ENCODE measurements around the gene XNDC1N.

The XNDC1N gene, protein sequence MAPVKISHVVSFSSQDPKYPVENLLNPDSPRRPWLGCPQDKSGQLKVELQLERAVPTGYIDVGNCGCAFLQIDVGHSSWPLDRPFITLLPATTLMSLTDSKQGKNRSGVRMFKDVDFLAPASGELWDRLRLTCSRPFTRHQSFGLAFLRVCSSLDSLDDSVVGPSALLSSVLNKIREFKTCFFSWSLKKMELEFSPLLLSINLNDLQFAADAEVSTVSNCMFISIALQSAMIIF

DNA sequence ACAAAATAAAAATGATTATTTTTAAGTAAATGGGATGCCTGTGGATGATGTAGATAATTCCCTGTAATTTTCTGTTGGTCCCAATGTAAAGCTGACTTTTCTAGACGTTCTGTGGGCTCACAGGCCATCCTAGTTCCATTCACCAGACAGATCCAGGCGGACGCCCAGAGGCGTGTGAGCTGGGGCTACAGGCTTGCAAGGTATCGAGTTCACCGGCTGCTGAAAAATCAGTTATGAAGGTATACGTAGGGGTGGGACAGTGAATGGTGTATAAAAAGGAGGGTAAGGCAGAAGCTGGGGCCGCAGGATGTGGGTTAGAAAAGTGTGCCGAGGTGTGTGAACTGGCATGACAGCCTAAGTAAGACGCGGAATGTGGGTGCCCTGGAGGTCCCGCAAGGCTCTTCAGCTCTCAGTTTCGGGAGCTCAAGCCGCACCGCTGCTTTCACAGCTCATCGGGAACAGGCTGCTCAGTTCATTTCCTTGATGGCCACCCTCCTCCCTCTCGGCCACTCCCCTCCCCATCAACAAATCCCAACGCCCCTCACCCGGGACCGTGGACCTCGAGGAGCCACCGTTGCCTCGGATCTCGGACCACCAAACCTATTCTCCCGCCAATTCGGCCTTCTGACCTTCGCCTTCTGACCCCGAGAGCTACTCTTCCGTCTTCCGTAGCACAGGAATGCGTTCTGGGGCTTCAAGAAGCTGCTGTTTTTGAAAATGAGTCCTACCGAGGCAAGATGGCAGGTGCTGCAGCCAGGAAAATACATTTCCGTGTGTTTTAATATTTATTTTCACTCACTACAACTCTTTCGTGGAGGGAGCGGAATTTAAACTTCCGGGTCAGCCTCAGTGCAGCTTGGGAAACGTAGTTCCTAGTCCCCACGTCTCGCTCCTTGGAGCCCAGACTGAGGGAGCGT lies at the start of gene XNDC1N:
Gene XNDC1N, minus strand, starts transcription at position 775 of the 917 bp plus-strand sequence. CDS start 5,241 bp downstream, outside the sequence.
- H3K4me3 ChIP-seq, result peak within 1 kb of the TSS; percentile 61 to 96 (median 93)
- peak within 1 kb of the TSS; percentile 48 to 99 (median 96) for H3K27ac ChIP-seq

DNA sequence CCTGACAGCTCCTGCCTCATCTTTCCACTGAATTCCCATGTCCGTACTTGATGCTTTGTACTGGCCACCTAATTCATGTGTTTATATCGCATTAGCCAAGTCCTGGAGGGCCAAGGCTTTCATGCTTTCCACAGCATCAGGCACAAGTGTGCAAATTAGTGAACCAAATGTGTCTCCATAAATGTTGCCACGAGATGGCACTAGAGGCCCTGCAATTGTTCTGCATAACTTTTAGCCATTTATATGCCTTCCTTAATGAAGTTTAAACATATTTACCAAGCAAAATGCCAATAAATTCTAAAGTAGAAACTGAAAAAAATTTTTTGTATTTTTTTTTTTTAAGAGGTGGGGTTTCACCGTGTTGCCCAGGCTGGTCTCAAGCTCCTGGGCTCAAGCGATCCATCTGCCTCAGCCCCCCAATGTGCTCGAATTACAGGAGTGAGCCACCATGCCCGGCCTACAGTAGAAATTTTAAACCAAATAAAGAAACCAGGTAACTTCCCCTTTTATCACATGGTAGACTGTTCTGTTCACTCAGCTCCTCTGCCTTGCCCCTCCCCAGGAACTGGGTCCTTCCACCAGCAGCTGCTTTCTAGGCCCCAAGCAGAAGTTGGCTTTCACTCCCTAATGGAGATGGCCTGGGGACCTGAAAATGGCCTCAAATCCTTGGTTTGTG lies 49.5 kb upstream of the XNDC1N start:
- Histone ChIP-seq H3K27ac (peak overlapping the region in 1 of 21 experiments; percentile 14), H3K4me3 (no peak overlapping the region)

DNA sequence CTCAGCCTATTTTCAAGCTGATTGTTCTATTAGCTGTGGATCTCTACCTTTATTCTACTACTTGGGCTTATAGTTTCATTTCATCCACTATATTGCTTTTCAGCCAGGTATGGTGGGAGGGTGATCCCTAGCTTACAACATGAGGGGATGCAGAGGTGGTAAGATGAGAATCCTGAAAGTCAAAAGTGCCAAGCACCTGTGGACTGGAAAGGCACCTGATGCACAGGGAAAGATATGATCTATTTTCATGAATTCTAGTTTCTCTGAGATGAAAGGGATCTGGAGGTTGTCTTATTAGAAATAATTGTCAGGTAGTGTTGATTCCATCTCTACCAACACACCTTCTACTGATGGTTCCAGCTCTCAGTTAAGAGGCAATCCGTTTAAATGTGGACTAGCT lies 48.7 kb upstream of the XNDC1N start:
- Histone ChIP-seq H3K27ac (no peak overlapping the region), H3K4me3 (no peak overlapping the region)

DNA sequence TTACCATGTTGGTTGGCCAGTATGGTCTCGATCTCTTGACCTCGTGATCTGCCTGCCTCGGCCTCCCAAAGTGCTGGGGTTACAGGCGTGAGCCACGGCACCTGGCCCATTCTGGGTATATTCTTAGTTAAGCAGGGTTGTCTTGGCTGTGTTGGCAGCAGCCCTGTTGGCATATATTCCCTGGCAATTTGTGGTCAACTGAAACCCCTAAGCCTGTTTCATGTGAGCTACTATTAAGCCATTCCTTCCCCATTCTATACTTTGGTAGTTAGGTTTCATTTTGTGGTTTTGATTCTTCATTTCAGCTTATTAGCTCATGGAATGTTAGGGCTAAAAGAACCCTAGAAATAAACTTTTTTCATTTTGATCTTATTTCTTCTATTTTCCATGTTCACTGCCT lies 48.2 kb upstream of the XNDC1N start:
- Histone ChIP-seq H3K4me3 (no peak overlapping the region), H3K27ac (no peak overlapping the region)

DNA sequence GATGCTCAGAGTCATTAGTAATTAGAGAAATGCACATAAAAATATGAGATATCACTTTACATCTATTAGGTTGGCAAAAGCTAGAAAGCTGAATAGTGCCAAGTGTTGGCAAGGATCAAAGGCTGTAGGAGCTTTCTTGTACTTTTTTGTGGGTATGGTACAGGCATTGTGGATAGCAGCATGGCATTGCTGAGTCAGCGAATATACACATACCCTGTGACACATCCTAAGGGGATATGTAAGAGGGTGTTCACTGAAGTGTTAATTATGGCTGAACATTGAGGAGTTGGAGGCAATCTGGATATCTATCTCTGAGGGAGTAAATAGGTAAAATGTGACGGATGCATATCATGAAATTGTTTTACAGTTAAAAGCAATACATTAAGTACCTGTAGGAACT lies 43.3 kb upstream of the XNDC1N start:
- H3K27ac ChIP-seq, result no peak overlapping the region
- no peak overlapping the region for H3K4me3 ChIP-seq

DNA sequence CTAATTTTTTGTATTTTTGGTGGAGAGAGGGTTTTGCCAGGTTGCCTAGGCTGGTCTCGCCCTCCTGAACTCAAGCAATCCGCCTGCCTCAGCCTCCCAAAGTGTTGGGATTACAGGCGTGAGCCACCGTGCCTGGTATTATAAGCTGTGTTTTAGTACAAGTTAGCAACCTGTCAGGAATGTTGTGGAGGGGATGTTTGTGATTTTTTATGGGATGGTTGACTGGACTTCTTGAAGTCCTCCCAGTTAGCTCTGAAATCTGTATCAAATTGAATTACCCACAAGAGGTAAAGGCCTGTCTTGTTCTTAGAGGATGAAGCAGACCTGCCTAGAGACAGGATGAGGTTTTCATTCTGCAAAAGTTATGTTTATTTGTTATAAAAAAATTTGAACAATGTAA lies 36.2 kb upstream of the XNDC1N start:
- no peak overlapping the region for H3K4me3 ChIP-seq
- H3K27ac ChIP-seq, result no peak overlapping the region

DNA sequence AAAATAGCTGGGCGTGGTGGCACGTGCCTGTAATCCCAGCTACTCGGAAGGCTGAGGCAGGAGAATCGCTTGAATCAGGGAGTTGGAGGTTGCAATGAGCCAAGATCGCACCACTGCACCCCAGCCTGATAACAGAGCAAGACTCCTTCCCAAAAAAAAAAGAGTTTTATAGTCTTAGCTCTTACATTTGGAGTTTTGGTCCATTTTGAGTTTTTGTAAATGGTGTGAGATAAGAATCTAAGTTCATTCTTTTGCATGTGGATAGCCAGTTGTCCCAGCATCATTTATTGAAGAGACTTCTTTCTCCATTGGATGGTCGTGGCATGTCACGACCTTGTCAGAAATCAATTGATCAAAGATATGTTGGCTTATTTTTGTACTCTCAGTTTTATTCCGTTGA lies 35.1 kb upstream of the XNDC1N start:
- H3K4me3 ChIP-seq, result no peak overlapping the region
- no peak overlapping the region for H3K27ac ChIP-seq

DNA sequence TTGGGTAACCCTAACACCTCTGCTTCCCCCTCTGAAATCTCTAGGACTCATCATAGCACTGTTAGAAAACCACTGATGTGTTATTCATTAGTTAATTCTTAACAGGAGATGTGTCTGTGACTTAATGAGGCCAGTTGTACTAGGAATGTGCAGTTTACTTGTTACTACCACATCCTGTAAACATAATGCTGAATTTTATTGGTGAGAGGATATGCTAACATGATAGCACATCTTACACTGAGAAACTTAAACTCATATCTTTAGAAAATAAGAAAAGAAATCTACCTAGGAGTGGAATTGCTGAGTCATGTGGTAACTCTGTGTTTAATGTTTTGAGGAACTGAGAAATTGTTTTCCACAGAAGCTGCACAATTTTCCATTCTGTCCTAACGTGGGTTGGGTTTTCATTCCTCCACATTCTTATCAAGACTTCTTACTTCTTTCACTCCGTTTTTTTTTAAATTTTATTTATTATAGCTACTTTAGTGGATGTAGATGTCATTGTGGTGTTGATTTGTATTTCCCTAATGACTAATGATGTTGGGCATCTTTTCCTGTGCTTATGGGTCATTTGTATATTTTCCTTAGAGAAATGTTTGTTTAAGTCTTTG lies 34.1 kb upstream of the XNDC1N start:
- no peak overlapping the region for H3K4me3 ChIP-seq
- peak overlapping the region in 5 of 21 experiments; percentile 7 to 49 (median 24) for H3K27ac ChIP-seq

DNA sequence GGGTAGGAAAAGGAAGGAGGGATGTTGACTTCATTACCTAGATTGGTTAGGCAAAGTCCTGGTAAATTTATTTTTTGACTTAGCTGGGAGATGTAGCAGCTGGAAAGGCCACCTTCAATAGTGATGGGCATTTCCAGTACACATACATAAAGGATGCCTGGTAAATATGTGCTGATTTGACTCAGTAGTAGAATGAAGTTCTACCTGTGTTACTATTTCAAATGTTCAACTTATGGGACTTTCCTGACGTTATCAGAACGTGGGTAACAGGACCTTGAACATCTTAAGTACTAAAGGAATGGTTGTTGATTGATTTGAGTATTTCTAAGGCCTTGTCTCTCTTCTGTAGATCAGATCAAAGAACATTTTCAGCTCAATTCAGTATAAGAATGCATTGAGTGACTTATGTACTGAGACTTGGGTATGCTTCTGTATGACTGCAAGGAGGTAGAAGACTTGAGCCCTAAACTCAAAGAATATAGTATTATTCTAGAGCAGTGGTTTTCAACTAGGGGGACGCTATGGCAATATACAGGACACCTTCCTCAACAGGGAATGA lies 27.6 kb upstream of the XNDC1N start:
- no peak overlapping the region for H3K4me3 ChIP-seq
- H3K27ac ChIP-seq, result no peak overlapping the region

DNA sequence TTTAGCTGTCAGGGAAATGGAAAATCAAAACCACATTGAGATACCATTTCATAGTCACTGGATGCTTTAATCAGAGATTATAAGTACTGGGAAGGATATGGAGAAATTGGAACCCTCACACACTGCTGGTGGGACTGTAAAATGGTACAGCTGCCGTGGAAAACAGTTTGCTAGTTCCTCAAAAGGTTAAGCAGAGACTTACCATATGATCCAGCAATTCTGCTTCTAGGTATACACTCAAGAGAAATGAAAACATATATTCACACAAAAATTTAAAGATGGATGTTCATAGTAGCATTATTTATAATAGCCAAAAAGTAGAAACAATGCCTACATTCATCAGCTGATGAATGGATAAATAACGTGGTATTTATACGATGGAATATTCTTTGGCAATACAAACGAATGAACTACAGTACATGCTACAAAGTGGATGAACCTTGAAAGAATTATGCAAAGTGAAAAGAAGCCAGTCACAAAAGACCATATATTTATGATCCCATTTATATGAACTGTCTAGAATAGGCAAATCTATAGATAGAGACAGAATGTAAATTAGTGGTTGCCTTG lies 23.4 kb upstream of the XNDC1N start:
- no peak overlapping the region for H3K27ac ChIP-seq
- no peak overlapping the region for H3K4me3 ChIP-seq

DNA sequence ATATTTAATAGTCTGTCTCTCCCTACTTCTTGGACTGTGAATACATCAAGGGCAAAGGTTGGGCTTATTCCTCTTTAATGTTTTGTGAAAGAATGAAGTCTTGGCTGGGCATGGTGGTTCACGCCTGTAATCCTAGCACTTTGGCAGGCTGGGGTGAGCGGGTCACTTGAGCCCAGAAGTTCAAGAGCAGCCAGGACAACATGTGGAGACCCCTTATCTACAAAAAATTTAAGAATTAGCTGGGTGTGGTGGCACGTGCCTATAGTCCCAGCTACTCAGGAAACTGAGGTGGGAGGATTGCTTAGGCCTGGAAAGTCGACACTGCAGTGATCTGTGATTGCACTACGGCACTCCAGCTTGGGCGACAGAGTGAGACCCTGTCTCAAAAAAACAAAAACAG lies 20.6 kb upstream of the XNDC1N start:
- no peak overlapping the region for H3K27ac ChIP-seq
- no peak overlapping the region for H3K4me3 ChIP-seq

DNA sequence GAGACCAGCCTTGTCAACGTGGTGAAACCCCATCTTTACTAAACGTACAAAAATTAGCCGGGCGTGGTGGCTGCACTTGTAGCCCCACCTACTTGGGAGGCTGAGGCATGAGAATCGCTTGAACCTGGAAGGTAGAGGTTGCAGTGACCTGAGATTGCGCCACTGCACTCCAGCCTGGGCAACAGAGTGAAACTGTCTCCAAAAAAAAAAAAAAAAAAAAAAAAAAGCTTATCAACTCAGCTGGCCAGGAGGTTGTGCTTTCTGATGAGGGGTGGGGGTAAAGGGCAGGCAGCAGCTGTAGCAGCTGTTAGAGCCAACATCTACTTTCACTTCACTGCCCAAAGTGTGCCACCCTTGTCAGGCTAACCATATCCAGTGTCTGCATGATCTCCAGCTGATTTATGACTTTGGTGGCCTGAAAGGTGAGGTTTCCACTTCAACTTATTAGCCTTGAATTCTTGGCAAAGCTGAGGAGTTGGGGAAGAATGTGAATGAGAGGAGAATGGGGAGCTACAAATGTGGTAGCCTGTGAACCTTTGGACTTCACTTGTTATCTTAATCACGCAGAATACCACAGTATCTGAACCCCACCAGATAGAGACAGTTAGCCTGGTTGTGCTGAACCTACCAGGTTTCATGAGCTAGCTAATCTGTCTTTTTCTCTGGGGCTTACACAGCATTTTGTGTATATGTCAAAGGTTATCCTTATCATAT lies 20.1 kb upstream of the XNDC1N start:
- no peak overlapping the region for H3K4me3 ChIP-seq
- no peak overlapping the region for H3K27ac ChIP-seq

DNA sequence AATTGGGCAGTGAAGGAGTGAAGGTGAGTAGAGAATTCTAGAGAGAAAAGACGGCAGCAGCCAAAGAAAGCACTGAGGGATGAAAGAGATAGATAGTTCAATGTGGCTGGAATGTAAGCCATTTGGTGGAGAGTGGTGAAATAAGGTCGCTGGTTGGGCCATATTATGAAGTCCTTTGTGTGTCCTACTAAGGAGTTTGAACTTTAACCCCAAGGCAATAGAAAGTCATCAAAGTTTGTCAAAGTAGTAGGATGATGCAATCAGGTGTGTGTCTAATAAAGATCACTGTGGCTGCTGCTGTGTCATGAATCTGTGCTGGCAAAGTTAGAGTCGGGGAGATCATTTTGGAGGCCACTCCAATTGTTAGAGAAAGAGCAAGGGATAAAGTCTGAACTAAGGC lies 19.1 kb upstream of the XNDC1N start:
- H3K4me3 ChIP-seq, result no peak overlapping the region
- H3K27ac ChIP-seq, result no peak overlapping the region

DNA sequence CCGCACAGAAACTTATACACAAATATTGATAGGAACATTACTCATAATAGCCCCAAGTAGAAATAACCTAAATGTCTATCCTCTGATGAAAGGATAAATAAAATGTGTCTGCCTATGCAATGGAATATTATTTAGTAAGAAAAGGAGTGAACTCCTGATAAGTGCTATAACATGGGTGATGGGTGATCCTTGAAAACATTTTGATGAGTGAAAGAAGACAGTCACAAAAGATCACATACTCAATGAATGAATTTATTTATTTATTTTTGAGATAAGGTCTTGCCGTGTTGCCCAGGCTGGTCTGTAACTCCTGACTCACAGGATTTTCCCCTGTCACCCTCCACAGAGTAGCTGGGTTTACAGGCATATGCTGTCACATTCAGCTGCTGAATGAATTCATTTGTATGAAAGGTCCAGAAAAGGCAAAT lies 17.8 kb upstream of the XNDC1N start:
- peak overlapping the region in 5 of 21 experiments; percentile 8 to 76 (median 51) for H3K27ac ChIP-seq
- H3K4me3 ChIP-seq, result no peak overlapping the region

DNA sequence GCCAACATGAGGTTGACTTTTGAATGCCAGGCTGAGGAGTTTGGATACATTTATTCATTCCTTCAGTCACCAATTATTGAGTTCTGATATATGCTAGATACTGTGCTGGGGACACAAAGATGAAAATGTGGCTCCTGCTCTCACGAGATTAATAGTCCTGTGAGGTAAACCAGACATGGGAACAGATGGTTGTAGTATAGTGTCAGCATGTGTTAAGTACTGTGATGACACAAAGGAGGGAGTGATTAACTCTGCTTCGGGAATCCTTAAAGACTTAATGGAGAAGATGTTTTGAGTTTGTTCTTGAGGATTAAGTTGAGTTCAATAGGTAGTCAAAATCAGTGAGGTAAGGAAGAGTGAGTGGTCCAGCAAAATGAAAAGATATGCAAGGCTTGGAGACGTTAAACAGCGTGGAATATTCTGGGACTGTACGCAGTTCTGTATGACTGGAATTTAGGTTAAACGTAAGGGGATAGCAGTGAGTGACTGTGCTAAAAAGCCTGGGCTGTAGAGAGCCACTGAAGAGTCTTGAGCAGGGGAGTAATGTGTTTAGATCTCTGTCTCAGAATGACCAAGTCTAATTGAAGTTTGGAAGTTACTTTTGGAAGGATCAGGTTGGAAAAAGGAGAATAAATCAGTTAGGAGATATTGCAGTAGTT lies 12.3 kb upstream of the XNDC1N start:
- H3K4me3 ChIP-seq, result no peak overlapping the region
- no peak overlapping the region for H3K27ac ChIP-seq

DNA sequence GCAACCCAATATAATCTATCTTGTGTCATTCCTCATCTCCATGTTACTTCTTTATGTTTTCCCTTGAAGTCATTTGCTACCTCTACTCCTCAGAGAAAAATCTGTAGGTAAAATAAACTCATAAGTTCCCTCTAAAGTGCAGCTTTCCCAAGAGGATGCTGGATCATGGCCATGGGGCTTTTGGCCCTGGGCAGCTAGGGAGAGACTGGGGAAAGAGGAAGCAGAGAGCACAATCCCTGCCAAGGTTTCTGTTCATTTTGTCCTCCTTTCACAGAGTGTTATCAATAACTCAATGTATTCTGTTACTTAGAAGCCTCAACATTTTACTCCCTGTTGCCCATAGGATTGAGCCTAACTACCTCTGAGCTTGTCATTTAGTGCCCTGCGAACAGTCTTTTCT lies 9.4 kb upstream of the XNDC1N start:
- Histone ChIP-seq H3K4me3 (no peak overlapping the region), H3K27ac (no peak overlapping the region)

DNA sequence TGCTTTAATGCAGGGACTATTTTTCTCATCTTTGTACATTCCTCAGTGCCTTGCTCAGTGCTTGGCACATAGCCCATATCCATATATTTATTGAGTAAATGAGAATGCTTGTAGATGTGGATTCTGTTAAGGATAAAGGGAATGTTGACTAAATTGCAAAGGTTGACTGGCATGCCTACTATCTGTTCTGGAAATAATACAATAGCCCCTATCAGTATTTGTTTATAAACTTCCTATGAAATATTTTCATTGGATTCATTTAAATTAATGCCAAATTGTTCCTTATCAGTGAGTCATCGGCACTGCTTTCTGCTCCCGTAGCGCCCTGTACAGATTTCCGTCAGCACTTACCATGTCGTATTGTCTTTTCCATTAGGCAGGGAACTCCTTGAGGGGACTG lies 8.4 kb upstream of the XNDC1N start:
- Histone ChIP-seq H3K4me3 (no peak overlapping the region), H3K27ac (no peak overlapping the region)

DNA sequence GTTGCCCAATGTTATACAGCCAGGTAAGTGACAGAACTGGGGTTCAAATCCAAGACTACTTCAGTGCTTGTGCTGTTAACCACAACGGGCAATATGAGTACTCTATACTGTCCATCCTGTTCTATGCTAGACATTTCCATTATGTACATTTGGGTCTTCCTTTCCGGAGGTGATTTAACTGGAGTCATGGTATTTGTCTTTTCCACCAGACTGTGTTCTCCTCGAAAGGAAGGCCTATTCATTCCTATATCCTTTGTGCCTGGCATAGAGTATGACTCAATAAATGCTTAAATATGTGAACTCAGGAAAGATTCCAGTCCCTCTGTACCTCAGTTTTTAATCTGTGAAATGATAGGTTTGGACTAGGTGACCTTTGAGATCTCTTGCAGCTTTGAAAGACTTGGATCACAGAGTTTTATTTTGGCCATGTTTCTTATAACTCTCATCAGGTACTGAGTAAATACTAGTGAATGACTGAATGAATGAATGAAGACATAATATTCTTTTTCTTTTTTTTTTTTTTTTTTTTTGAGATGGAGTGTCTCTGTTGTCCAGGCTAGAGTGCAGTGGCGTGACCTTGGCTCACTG lies 7.0 kb upstream of the XNDC1N start:
- H3K27ac ChIP-seq, result no peak overlapping the region
- no peak overlapping the region for H3K4me3 ChIP-seq

Measured in skin epidermis (tissue), 12 donors.